ENCODE measurements around the gene SERGEF.

Gene SERGEF

GRCh38 chr11:17950644-17951043, 62.2 kb downstream of the SERGEF start:
- FAIRE-seq, result no peak

GRCh38 chr11:17948296-17948695, 64.6 kb downstream of the SERGEF start:
- no peak for FAIRE-seq

GRCh38 chr11:17939542-17939941, 73.3 kb downstream of the SERGEF start:
- no peak for FAIRE-seq

GRCh38 chr11:17936790-17937189, 76.1 kb downstream of the SERGEF start:
- FAIRE-seq, result no peak

- FAIRE-seq, result no peak
These were observed 78.7 kb downstream of the SERGEF start for GRCh38 chr11:17934194-17934593.

GRCh38 chr11:17933708-17934107, 79.1 kb downstream of the SERGEF start:
- FAIRE-seq, result no peak

GRCh38 chr11:17932472-17932871, 80.4 kb downstream of the SERGEF start:
- FAIRE-seq, result no peak

- FAIRE-seq, result no peak
These were observed 81.3 kb downstream of the SERGEF start for GRCh38 chr11:17931595-17931994.

GRCh38 chr11:17930544-17931125, 82.2 kb downstream of the SERGEF start:
- FAIRE-seq, result no peak

GRCh38 chr11:17929171-17929570, 83.7 kb downstream of the SERGEF start:
- no peak for FAIRE-seq

- no peak for FAIRE-seq
These were observed 85.0 kb downstream of the SERGEF start for GRCh38 chr11:17927681-17928343.

- no peak for FAIRE-seq
These were observed 85.8 kb downstream of the SERGEF start for GRCh38 chr11:17927041-17927440.

- FAIRE-seq, result no peak
These were observed 88.1 kb downstream of the SERGEF start for GRCh38 chr11:17924713-17925112.

GRCh38 chr11:17923217-17923616, 89.6 kb downstream of the SERGEF start:
- FAIRE-seq, result no peak

GRCh38 chr11:17922416-17922788, 90.4 kb downstream of the SERGEF start:
- no peak for FAIRE-seq

- FAIRE-seq, result no peak
These were observed 91.0 kb downstream of the SERGEF start for GRCh38 chr11:17921659-17922415.

GRCh38 chr11:17918049-17918605, 94.7 kb downstream of the SERGEF start:
- no peak for FAIRE-seq

- no peak for FAIRE-seq
These were observed 95.3 kb downstream of the SERGEF start for GRCh38 chr11:17917556-17917955.

GRCh38 chr11:17915500-17916143, 97.2 kb downstream of the SERGEF start:
- FAIRE-seq, result no peak

- no peak for FAIRE-seq
These were observed 97.9 kb downstream of the SERGEF start for GRCh38 chr11:17914957-17915356.

- no peak for FAIRE-seq
These were observed 105.8 kb downstream of the SERGEF start for GRCh38 chr11:17907046-17907445.

GRCh38 chr11:17906436-17906835, 106.4 kb downstream of the SERGEF start:
- no peak for FAIRE-seq

GRCh38 chr11:17905477-17905876, 107.4 kb downstream of the SERGEF start:
- FAIRE-seq, result no peak

Data from endometrium (tissue), 2 donors.